ENCODE data around the gene HACD4. TPM values are rescaled to one million over a fixed set of nuclear protein-coding genes. Genes with fewer than 3 reads are reported as not detected.

HACD4 gene
- total RNA-seq, 1 donor, result 8.3 TPM

GRCh38 chr9:21042466-21042865 is 11.0 kb upstream of the HACD4 start:
- Histone ChIP-seq H3K36me3 (ENCODE audit: insufficient read depth, low read length) (no peaks in the 10 kb centered on the region), H3K79me2 (ENCODE audit: insufficient read depth, low read length) (no peaks in the 10 kb centered on the region), H3K9me3 (ENCODE audit: low read depth, low read length) (no peaks in the 10 kb centered on the region), H4K20me1 (ENCODE audit: insufficient read depth, low read length) (no peaks in the 10 kb centered on the region), H2AFZ (ENCODE audit: low read length) (no peak overlapping the region), H3K4me1 (ENCODE audit: insufficient read depth, low read length) (no peaks in the 10 kb centered on the region), H3K27ac (ENCODE audit: low read depth, low read length) (no peak overlapping the region), H3K4me2 (ENCODE audit: insufficient read depth, low read length) (no peak overlapping the region), H3K4me3 (ENCODE audit: insufficient read depth, low read length) (no peak overlapping the region), H3K27me3 (ENCODE audit: insufficient read depth, low read length) (no peaks in the 10 kb centered on the region)
- DNase-seq (ENCODE audit: insufficient read length, low spot score, missing footprints), result no peak
- TF ChIP-seq CTCF (IDR thresholded peaks at IDR 0.05; ENCODE audit: extremely low read depth, low read depth, low read length), result no peak

- Histone ChIP-seq H3K27ac (ENCODE audit: low read depth, low read length) (no peak overlapping the region), H3K9me3 (ENCODE audit: low read depth, low read length) (no peaks in the 10 kb centered on the region), H3K27me3 (ENCODE audit: insufficient read depth, low read length) (no peaks in the 10 kb centered on the region), H2AFZ (ENCODE audit: low read length) (no peak overlapping the region), H3K4me2 (ENCODE audit: insufficient read depth, low read length) (no peak overlapping the region), H3K36me3 (ENCODE audit: insufficient read depth, low read length) (no peaks in the 10 kb centered on the region), H3K4me1 (ENCODE audit: insufficient read depth, low read length) (no peaks in the 10 kb centered on the region), H3K4me3 (ENCODE audit: insufficient read depth, low read length) (no peak overlapping the region), H3K79me2 (ENCODE audit: insufficient read depth, low read length) (no peaks in the 10 kb centered on the region), H4K20me1 (ENCODE audit: insufficient read depth, low read length) (no peaks in the 10 kb centered on the region)
- no peak for DNase-seq (ENCODE audit: insufficient read length, low spot score, missing footprints)
- TF ChIP-seq CTCF (IDR thresholded peaks at IDR 0.05; ENCODE audit: extremely low read depth, low read depth, low read length), result no peak
These were observed 7.9 kb upstream of the HACD4 start for GRCh38 chr9:21039302-21039701.

GRCh38 chr9:21037278-21037677 is 5.8 kb upstream of the HACD4 start:
- Histone ChIP-seq H3K36me3 (ENCODE audit: insufficient read depth, low read length) (no peaks in the 10 kb centered on the region), H3K79me2 (ENCODE audit: insufficient read depth, low read length) (no peaks in the 10 kb centered on the region), H3K4me2 (ENCODE audit: insufficient read depth, low read length) (no peak overlapping the region), H3K27ac (ENCODE audit: low read depth, low read length) (no peak overlapping the region), H3K4me1 (ENCODE audit: insufficient read depth, low read length) (no peaks in the 10 kb centered on the region), H3K4me3 (ENCODE audit: insufficient read depth, low read length) (no peak overlapping the region), H3K27me3 (ENCODE audit: insufficient read depth, low read length) (no peaks in the 10 kb centered on the region), H2AFZ (ENCODE audit: low read length) (no peak overlapping the region), H4K20me1 (ENCODE audit: insufficient read depth, low read length) (no peaks in the 10 kb centered on the region), H3K9me3 (ENCODE audit: low read depth, low read length) (no peaks in the 10 kb centered on the region)
- DNase-seq (ENCODE audit: insufficient read length, low spot score, missing footprints), result no peak
- no peak for TF ChIP-seq CTCF (IDR thresholded peaks at IDR 0.05; ENCODE audit: extremely low read depth, low read depth, low read length)

GRCh38 chr9:21031808-21032183 is 356 bp upstream of the HACD4 start:
- Histone ChIP-seq H3K36me3 (ENCODE audit: insufficient read depth, low read length) (no peaks in the 10 kb centered on the region), H3K4me2 (ENCODE audit: insufficient read depth, low read length) (peak overlapping the region; percentile 92), H2AFZ (ENCODE audit: low read length) (peak overlapping the region; percentile 93), H3K4me1 (ENCODE audit: insufficient read depth, low read length) (peaks cover 20% of the 10 kb centered on the region), H3K27ac (ENCODE audit: low read depth, low read length) (no peak overlapping the region), H4K20me1 (ENCODE audit: insufficient read depth, low read length) (no peaks in the 10 kb centered on the region), H3K79me2 (ENCODE audit: insufficient read depth, low read length) (no peaks in the 10 kb centered on the region), H3K27me3 (ENCODE audit: insufficient read depth, low read length) (no peaks in the 10 kb centered on the region), H3K4me3 (ENCODE audit: insufficient read depth, low read length) (peak overlapping the region; percentile 75), H3K9me3 (ENCODE audit: low read depth, low read length) (no peaks in the 10 kb centered on the region)
- DNase-seq (ENCODE audit: insufficient read length, low spot score, missing footprints), result no peak
- TF ChIP-seq CTCF (IDR thresholded peaks at IDR 0.05; ENCODE audit: extremely low read depth, low read depth, low read length), result no peak
